ENCODE results near the gene WDR46.

DNA sequence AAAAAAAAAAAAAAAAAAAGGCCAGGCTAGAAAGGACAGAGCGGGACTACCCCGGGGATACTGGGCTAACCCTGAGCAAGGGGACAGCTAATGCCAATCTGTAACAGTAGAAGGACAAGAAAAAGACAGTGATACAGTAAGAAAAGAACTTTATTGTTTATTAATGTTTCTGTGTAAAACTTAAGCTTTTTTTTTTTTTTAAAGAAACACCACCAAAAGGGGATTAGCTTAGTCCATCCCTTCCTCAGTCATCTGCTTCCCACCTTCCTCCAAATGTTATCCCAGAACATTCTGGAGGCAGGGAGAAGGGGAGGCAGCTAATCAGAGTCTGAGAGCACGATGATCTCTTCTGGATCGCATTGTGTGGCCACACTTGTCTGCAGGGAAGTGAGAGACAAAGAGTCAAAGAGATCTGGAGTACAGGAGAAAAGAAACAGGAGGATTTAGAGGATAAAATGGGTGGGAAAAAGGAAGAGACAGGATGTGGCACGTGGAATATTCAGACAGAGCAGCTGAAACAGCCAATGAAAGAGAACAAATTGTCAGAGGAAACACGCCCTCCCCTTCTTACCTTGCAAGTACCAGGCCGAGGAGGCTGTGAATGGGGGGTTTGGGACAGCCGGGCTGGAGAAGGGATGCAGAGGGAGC is 29.5 kb upstream of the WDR46 start:
- TF ChIP-seq, protein P1, sequence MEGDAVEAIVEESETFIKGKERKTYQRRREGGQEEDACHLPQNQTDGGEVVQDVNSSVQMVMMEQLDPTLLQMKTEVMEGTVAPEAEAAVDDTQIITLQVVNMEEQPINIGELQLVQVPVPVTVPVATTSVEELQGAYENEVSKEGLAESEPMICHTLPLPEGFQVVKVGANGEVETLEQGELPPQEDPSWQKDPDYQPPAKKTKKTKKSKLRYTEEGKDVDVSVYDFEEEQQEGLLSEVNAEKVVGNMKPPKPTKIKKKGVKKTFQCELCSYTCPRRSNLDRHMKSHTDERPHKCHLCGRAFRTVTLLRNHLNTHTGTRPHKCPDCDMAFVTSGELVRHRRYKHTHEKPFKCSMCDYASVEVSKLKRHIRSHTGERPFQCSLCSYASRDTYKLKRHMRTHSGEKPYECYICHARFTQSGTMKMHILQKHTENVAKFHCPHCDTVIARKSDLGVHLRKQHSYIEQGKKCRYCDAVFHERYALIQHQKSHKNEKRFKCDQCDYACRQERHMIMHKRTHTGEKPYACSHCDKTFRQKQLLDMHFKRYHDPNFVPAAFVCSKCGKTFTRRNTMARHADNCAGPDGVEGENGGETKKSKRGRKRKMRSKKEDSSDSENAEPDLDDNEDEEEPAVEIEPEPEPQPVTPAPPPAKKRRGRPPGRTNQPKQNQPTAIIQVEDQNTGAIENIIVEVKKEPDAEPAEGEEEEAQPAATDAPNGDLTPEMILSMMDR (IDR thresholded peaks at IDR 0.05; ENCODE audit: extremely low read depth in 1 of 2, insufficient read depth in 1 of 2, low read depth in 1 of 2, low read length in 2 of 2), result no peak
- no peak for TF ChIP-seq POLR2A (IDR thresholded peaks at IDR 0.05; ENCODE audit: low read depth, low read length)
- TF ChIP-seq EZH2 (IDR thresholded peaks at IDR 0.05; ENCODE audit: borderline replicate concordance, low read depth, low read length, severe bottlenecking), result no peak
- no peak for TF ChIP-seq POLR2AphosphoS5 (IDR thresholded peaks at IDR 0.05; ENCODE audit: insufficient read depth, low read depth, low read length)
